Measurements from ENCODE around the gene ASGR2.

The ASGR2 gene

DNA sequence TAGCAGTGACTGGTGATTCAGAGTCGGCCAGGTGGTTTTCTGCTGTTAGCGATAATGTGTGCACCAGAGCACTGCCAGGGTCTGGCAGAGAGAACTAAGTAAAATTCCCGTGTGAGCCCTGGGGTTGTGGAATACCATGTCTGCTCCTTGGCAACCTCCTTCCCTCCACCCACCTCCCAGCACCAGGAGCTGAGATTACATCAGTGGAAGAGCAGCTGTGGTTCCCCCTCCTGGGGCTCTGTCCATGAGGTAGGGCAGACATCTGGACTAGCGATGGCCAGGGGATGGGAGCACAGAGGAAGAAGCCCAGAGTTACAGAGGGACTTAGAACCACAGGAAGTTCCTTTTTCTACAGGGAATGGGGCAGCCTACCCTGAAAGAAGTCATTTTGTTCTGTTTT lies 50.4 kb downstream of the ASGR2 start:
- POLR2A ChIA-PET = no interaction called here
- DNase-seq (ENCODE audit: extremely low spot score) = no peak
- TF ChIP-seq, protein P1, sequence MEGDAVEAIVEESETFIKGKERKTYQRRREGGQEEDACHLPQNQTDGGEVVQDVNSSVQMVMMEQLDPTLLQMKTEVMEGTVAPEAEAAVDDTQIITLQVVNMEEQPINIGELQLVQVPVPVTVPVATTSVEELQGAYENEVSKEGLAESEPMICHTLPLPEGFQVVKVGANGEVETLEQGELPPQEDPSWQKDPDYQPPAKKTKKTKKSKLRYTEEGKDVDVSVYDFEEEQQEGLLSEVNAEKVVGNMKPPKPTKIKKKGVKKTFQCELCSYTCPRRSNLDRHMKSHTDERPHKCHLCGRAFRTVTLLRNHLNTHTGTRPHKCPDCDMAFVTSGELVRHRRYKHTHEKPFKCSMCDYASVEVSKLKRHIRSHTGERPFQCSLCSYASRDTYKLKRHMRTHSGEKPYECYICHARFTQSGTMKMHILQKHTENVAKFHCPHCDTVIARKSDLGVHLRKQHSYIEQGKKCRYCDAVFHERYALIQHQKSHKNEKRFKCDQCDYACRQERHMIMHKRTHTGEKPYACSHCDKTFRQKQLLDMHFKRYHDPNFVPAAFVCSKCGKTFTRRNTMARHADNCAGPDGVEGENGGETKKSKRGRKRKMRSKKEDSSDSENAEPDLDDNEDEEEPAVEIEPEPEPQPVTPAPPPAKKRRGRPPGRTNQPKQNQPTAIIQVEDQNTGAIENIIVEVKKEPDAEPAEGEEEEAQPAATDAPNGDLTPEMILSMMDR (IDR thresholded peaks at IDR 0.05; ENCODE audit: control extremely low read depth, extremely low read depth, low read depth, missing control alignments) = no peak
- CTCF ChIA-PET = interaction anchor here (2.2 to 2.5 kb wide), 2 partner anchors 12 to 72 kb away, joined by 7 to 9 read pairs; no protein-coding TSS in a partner anchor

DNA sequence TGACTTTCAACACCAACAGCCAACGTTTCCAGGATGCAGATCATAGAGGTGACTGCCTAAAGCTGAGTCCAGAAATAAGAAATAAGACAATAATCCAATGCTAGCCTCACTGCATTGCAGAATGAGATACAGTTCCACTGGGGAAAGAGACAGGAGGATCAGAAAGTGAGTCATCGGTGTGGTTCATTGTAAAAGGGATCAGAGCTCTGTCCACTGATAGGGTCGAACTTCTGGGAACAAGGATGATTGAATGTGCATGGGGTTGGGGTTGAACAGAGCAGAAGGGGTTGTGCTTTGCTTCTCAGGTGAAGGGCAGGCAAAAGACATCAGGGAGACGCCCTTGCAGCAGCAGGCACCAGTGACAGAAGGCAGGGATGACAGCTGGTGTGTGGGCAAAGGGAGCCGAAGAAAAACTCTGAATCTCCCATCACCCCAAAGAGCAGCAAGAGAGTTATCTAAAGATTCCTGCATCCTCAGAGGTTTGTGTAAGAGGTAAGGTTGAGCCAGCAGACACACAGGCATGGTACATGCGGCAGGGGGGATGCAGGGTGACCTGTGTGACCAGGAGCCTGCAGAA lies 51.0 kb downstream of the ASGR2 start:
- CTCF ChIA-PET = interaction anchor here (2.2 to 2.5 kb wide), 2 partner anchors 11 to 73 kb away, joined by 7 to 9 read pairs; no protein-coding TSS in a partner anchor
- POLR2A ChIA-PET = no interaction called here
- TF ChIP-seq, protein P1 (IDR thresholded peaks at IDR 0.05; ENCODE audit: control extremely low read depth, extremely low read depth, low read depth, missing control alignments) = no peak
- DNase-seq (ENCODE audit: extremely low spot score) = no peak

DNA sequence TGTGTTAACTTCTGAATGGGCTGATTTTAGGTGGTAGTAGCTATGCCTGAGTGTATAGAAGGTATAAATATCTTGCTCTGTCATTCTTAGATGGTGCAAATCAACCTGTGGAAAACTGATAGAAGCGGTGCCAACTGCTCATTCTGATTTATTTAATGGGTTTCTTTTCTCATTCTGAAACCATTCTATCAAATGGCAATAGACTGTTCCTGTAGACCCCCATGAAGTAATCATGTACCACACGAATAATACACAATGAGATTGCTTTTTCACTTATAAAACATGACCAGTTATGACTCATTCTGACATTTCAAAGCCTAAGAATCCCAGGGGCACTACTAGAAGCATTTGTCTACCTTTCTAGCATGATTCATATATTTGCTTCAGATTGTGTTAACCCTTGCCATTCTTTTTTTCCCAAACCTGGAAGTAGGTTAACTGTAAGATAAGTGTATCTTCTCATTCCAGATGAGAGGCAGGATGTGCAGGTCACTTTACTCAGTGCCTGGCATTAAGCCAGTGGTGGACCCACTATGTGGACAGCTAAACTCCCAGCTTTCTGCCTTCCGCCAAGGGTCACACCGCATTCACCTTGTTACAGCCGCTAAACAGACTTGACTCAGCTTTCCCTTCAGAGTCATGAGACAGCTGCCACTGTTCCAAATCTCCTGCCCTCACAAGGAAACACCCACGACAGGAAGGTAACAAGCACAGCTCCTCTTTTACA lies 54.3 kb downstream of the ASGR2 start:
- POLR2A ChIA-PET = no interaction called here
- CTCF ChIA-PET = interaction anchor here (1.1 to 3.0 kb wide), 3 partner anchors 9 to 117 kb away, joined by 3 to 16 read pairs (median 8); no protein-coding TSS in a partner anchor
- TF ChIP-seq, protein P1 (IDR thresholded peaks at IDR 0.05; ENCODE audit: control extremely low read depth, extremely low read depth, low read depth, missing control alignments) = no peak
- no peak for DNase-seq (ENCODE audit: extremely low spot score)

DNA sequence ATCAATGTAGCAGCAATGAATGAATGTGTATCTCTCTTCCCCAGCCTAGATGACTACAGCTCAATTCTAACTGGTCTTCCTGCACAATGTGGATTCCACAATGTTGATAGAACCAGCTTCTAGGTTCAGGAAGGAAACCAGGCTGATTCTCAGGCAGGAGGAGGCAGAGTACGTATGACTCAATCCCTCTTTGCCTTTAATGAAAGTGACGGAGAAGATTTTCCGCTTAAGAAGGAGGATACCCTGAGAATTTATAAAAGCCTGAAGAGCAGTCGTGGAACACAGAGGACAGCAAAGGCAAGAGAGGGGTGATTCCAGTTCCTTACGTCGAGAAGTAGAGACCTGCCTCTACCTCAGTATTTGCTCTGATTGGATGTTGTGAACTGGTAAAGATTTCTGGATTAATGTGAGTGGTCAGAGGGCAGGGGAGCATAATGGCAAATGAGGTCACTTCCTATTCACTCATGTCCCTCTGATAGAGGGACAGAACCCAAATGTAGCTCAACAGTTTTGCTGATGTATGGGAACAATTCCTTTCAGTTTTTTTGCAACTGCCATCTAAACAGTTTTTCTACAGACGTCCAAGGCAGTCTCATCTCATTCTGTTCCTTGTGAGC lies 55.7 kb downstream of the ASGR2 start:
- TF ChIP-seq, protein P1 (IDR thresholded peaks at IDR 0.05; ENCODE audit: control extremely low read depth, extremely low read depth, low read depth, missing control alignments) = no peak
- POLR2A ChIA-PET = no interaction called here
- DNase-seq (ENCODE audit: extremely low spot score) = no peak
- CTCF ChIA-PET = interaction anchor here (1.1 to 3.0 kb wide), 4 partner anchors 9 to 118 kb away, joined by 3 to 16 read pairs (median 6); no protein-coding TSS in a partner anchor

DNA sequence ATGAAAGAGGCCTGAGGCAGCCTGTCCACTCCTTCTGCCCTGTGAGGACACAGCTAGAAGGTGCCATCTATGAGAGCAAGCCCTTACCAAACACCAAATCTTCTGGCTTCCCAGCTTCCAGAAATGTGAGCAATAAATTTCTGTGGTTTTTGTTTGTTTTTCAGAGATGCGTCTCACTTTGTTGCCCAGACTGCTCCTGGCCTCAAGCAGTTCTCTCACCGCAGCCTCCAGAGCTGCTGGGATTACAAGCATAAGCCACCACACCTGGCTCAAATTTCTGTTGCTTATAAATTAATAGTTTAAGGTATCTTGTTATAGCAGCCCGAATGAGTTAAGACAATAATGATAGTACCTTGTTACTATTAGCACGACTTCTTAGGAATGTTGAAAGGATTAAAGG lies 58.2 kb downstream of the ASGR2 start:
- ChIA-PET CTCF (interaction anchor here (1.6 kb wide), 1 partner anchor 17 kb away, joined by 3 read pairs; no protein-coding TSS in a partner anchor), POLR2A (no interaction called here)
- DNase-seq (ENCODE audit: extremely low spot score) = no peak
- TF ChIP-seq, protein P1 (IDR thresholded peaks at IDR 0.05; ENCODE audit: control extremely low read depth, extremely low read depth, low read depth, missing control alignments) = no peak
